A673 (cell line): ENCODE data around the gene FAS. TPM values are rescaled to one million over a fixed set of nuclear protein-coding genes. Genes with fewer than 3 reads are reported as not detected.
A peak's percentile ranks its signal among the peaks of the same experiment; 100 is the strongest.

Experiments
- BruUV-seq: library from RNA; stranded (reverse); fragments of 400-500 nt; replicated peaks from 2 replicates; lab custom pipeline; 2021; lab: Mats Ljungman, UMichigan
- CTCF ChIA-PET: fragments of 300-600 bp; sonication (Branson Sonifier 250); formaldehyde crosslinking; loops from one replicate; lab custom pipeline; 2022; ENCODE audit warnings: antibody characterized with exemption; lab: Charles Lee
- POLR2A ChIA-PET: fragments of 300-600 bp; sonication (Branson Sonifier 250); formaldehyde crosslinking; loops from one replicate; lab custom pipeline; 2022; ENCODE audit warnings: antibody characterized with exemption; ENCODE audit not compliant: low non-redundant PET; lab: Charles Lee
- DNase-seq: peaks from one replicate; pipeline ENCODE4 v3.0.0-alpha.2; 2015; ENCODE audit warnings: low spot score
- H3K27ac ChIP-seq: fragments of 200-600 bp; sonication (generic); 2 replicates; pipeline ENCODE4 v1.5.1; 2016; ENCODE audit warnings: mixed run types, low read depth, mild to moderate bottlenecking, mixed read lengths, antibody characterized with exemption, low read length; ENCODE audit not compliant: poor library complexity, severe bottlenecking
- H3K27me3 ChIP-seq: fragments of 200-600 bp; sonication (generic); replicated peaks from 2 replicates; pipeline ENCODE4 v1.6.1; 2017; ENCODE audit warnings: mixed run types, low read depth, mild to moderate bottlenecking, mixed read lengths, antibody characterized with exemption, low read length; ENCODE audit not compliant: insufficient read depth, poor library complexity
- H3K36me3 ChIP-seq: fragments of 200-600 bp; sonication (generic); 2 replicates; pipeline ENCODE4 v1.6.1; 2016; ENCODE audit warnings: mixed run types, mild to moderate bottlenecking, mixed read lengths, antibody characterized with exemption, low read length; ENCODE audit not compliant: insufficient read depth, poor library complexity, severe bottlenecking
- H3K4me1 ChIP-seq: fragments of 200-600 bp; sonication (generic); 2 replicates; pipeline ENCODE4 v1.6.1; 2017; ENCODE audit warnings: mixed run types, mild to moderate bottlenecking, mixed read lengths, antibody characterized with exemption, low read length; ENCODE audit not compliant: insufficient read depth, poor library complexity, severe bottlenecking
- H3K4me3 ChIP-seq: fragments of 200-600 bp; sonication (generic); 2 replicates; pipeline ENCODE4 v1.5.1; 2016; ENCODE audit warnings: low read depth, mixed run types, mild to moderate bottlenecking, mixed read lengths, low read length; ENCODE audit not compliant: poor library complexity, severe bottlenecking
- H3K9me3 ChIP-seq: fragments of 200-600 bp; sonication (generic); 2 replicates; pipeline ENCODE4 v1.6.1; 2016; ENCODE audit warnings: mixed run types, low read depth, mild to moderate bottlenecking, mixed read lengths, antibody characterized with exemption, low read length; ENCODE audit not compliant: poor library complexity, severe bottlenecking
- EZH2 ChIP-seq: fragments of 200-600 bp; sonication (generic); IDR thresholded peaks from 2 replicates; pipeline ENCODE4 v1.6.1; 2017; ENCODE audit warnings: borderline replicate concordance, low read depth, mild to moderate bottlenecking, mixed read lengths, antibody characterized with exemption, low read length; ENCODE audit not compliant: poor library complexity, severe bottlenecking
- intact Hi-C: fragments of 100-400 bp; cut with micrococcal nuclease; formaldehyde crosslinking; loops from one replicate; pipeline ENCODE4 v1.10.0; 2022; ENCODE audit not compliant: unreplicated experiment
- total RNA-seq: library from RNA; stranded (reverse); gene quantifications from 2 replicates; pipeline ENCODE4 v1.2.3, GENCODE V29; 2021
- TF ChIP-seq, protein P1 (sequence below): fragments of 300-800, 200-600 bp; sonication (generic); conservative IDR thresholded peaks from 2 replicates; pipeline ENCODE4 v1.5.1; 2017; ENCODE audit warnings: low read depth, mild to moderate bottlenecking, antibody characterized with exemption, low read length, moderate library complexity, mixed read lengths

FAS gene
- total RNA-seq, 1 experiment from 2014 or later: 30.4 TPM

DNA sequence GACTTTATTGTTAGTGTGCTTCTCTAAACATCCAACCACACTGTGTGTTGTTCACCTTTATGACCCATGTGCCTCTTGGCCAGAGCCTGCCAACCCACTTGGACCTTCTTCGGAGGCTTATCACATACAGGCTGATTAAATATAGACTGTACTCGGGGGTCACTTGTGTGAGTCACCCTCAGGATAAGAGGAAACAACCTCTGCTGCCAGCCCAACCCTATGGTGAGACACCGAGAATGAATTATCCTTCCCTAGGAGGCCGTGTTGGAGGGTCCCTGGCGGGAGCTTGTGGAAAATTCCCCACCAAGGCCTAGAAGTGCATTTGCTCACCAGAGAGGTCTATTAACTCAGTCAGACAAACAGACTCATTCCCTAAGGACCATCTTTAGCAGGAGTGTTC lies 63.0 kb downstream of the FAS start:
- no peak for DNase-seq
- Histone ChIP-seq H3K4me3 (no peak overlapping the region), H3K36me3 (no peaks in the 10 kb centered on the region), H3K27me3 (no peaks in the 10 kb centered on the region), H3K27ac (no peak overlapping the region), H3K9me3 (no peaks in the 10 kb centered on the region), H3K4me1 (no peaks in the 10 kb centered on the region)
- BruUV-seq: no TSS peak
- TF ChIP-seq EZH2: no peak
- TF ChIP-seq, protein P1, sequence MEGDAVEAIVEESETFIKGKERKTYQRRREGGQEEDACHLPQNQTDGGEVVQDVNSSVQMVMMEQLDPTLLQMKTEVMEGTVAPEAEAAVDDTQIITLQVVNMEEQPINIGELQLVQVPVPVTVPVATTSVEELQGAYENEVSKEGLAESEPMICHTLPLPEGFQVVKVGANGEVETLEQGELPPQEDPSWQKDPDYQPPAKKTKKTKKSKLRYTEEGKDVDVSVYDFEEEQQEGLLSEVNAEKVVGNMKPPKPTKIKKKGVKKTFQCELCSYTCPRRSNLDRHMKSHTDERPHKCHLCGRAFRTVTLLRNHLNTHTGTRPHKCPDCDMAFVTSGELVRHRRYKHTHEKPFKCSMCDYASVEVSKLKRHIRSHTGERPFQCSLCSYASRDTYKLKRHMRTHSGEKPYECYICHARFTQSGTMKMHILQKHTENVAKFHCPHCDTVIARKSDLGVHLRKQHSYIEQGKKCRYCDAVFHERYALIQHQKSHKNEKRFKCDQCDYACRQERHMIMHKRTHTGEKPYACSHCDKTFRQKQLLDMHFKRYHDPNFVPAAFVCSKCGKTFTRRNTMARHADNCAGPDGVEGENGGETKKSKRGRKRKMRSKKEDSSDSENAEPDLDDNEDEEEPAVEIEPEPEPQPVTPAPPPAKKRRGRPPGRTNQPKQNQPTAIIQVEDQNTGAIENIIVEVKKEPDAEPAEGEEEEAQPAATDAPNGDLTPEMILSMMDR: no peak
- ChIA-PET CTCF (no interaction called here), POLR2A (no interaction called here)
- intact Hi-C loops: no loop called here

DNA sequence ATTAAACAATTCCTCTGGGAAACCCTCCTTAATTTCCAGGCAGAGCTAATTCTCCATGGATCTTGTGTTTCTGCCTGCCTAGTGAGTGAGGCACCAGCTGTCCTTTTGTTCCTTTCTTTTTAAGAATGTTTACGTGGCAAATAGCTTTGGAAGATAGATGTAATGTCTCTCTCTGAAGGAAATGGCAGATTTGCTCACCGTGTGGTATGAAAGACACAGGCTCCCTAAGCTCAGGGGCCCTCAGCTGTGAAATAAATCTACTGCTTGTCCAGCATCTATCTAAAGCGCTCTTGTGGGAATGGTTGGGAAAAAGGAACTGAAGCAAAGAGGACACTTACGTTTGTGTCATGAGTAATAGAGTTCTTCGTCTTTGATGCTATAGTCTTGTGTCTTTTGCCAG lies 64.6 kb downstream of the FAS start:
- ChIA-PET CTCF (no interaction called here), POLR2A (no interaction called here)
- intact Hi-C loops: no loop called here
- Histone ChIP-seq H3K4me1 (no peaks in the 10 kb centered on the region), H3K4me3 (no peak overlapping the region), H3K36me3 (no peaks in the 10 kb centered on the region), H3K27ac (peak overlapping the region; percentile 26), H3K27me3 (no peaks in the 10 kb centered on the region), H3K9me3 (no peaks in the 10 kb centered on the region)
- no TSS peak for BruUV-seq
- no peak for DNase-seq
- TF ChIP-seq, protein P1: no peak
- TF ChIP-seq EZH2: no peak

DNA sequence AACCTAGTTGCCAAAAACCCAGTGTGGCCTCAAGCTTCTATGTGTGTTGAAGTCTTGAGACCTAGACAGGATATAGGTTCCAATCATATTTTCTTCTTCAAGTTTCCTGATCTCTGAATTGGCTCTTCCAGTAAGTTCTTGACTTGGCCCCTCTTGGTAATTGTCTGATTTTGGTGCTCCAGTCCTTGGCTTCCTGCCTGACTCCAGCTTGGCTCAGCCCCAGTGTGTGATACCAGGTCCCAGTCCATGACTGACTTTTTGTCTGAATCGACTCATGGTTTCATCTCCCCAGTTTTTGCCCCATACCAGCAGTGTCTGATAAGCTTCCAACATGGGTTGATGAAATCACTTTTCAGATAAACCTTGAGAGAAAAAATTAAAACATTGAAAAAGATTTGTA lies 72.3 kb downstream of the FAS start:
- POLR2A ChIA-PET: no interaction called here
- intact Hi-C loops: no loop called here

More for the DNA sequence above, 72.3 kb downstream of the FAS start:
- no peaks in the 10 kb centered on the region for H3K36me3 ChIP-seq
- H3K27me3 ChIP-seq: no peaks in the 10 kb centered on the region
- H3K4me3 ChIP-seq: no peak overlapping the region
- DNase-seq: peak; percentile 28
- BruUV-seq: no TSS peak
- TF ChIP-seq, protein P1: no peak
- TF ChIP-seq EZH2: no peak
- CTCF ChIA-PET: no interaction called here
- no peaks in the 10 kb centered on the region for H3K9me3 ChIP-seq
- no peak overlapping the region for H3K27ac ChIP-seq
- H3K4me1 ChIP-seq: peaks cover 8% of the 10 kb centered on the region
